T-cell (primary cell): Measurements from ENCODE around the gene DUOX2. TPM values are rescaled to one million over a fixed set of nuclear protein-coding genes. Genes with fewer than 3 reads are reported as not detected.

Source experiments
- ATAC-seq, 4 experiments: fragments of 200-7000 bp in 3 of 4; fragments of 150-1000 bp in 1 of 4; cut with Tn5 transposase; replicated peaks in 1 of 4; 1 replicate in 3 of 4; 2 replicates in 1 of 4; pipeline ENCODE4 v1.10.0; 2021; ENCODE audit warnings: moderate library complexity in 3 of 4, mild to moderate bottlenecking in 2 of 4, moderate number of reproducible peaks in 1 of 4
- CTCF ChIA-PET, 2 donors: fragments of 300-600 bp; sonication (Branson Sonifier 250); formaldehyde crosslinking; loops; one replicate each; lab custom pipeline; 2022; ENCODE audit warnings: antibody characterized with exemption in 2 of 2; lab: Charles Lee
- POLR2A ChIA-PET, 2 donors: fragments of 300-600 bp; sonication (Branson Sonifier 250); formaldehyde crosslinking; loops; one replicate each; lab custom pipeline; 2022; ENCODE audit warnings: antibody characterized with exemption in 2 of 2; lab: Charles Lee
- DNase-seq, 35 experiments: peaks; one replicate each; pipeline versions ENCODE4 v3.0.0 to v3.0.0-alpha.2; 2013 to 2023
- H3K27ac ChIP-seq: one replicate; pipeline ENCODE4 v1.5.1; 2013; ENCODE audit warnings: low read length
- H3K27me3 ChIP-seq, 2 experiments: replicated peaks in 1 of 2; 1 replicate in 1 of 2; 2 replicates in 1 of 2; pipeline versions ENCODE4 v1.6.1 to v1.7.0; 2013; ENCODE audit warnings: low read length in 1 of 2, mixed read lengths in 1 of 2; ENCODE audit not compliant: control insufficient read depth in 2 of 2, insufficient read depth in 2 of 2; ENCODE audit errors: extremely low read depth in 1 of 2
- H3K36me3 ChIP-seq, 2 donors: 1 replicate in 1 of 2; 2 replicates in 1 of 2; pipeline versions ENCODE4 v1.6.1 to v1.7.0; 2013; ENCODE audit warnings: low read length in 1 of 2; ENCODE audit not compliant: control insufficient read depth in 2 of 2, insufficient read depth in 1 of 2; ENCODE audit errors: extremely low read depth in 1 of 2
- H3K4me1 ChIP-seq, 2 experiments: 1 replicate in 1 of 2; 2 replicates in 1 of 2; pipeline versions ENCODE4 v1.6.1 to v1.7.0; 2013; ENCODE audit warnings: low read length in 2 of 2, mixed read lengths in 1 of 2; ENCODE audit not compliant: insufficient read depth in 2 of 2, control insufficient read depth in 1 of 2; ENCODE audit errors: extremely low read depth in 1 of 2
- H3K4me3 ChIP-seq, 2 donors: 1 replicate in 1 of 2; 2 replicates in 1 of 2; pipeline versions ENCODE4 v1.5.1 to v1.7.0; 2013; ENCODE audit warnings: mild to moderate bottlenecking in 2 of 2, low read length in 1 of 2, moderate library complexity in 1 of 2; ENCODE audit not compliant: control insufficient read depth in 1 of 2; ENCODE audit errors: extremely low read depth in 1 of 2
- H3K9me3 ChIP-seq: 2 replicates; pipeline ENCODE4 v1.7.0; 2013
- H3K27ac Mint-ChIP-seq, 2 donors: one replicate each; pipeline ENCODE4 v1.8.0; 2020 to 2021; ENCODE audit warnings: mild to moderate bottlenecking in 2 of 2, mixed read lengths in 2 of 2
- H3K27me3 Mint-ChIP-seq, 2 donors: one replicate each; pipeline ENCODE4 v1.8.0; 2021 to 2022; ENCODE audit warnings: mixed read lengths in 2 of 2
- H3K36me3 Mint-ChIP-seq: one replicate; pipeline ENCODE4 v1.8.0; 2021; ENCODE audit warnings: mixed read lengths
- H3K4me1 Mint-ChIP-seq, 3 donors: one replicate each; pipeline ENCODE4 v1.8.0; 2020 to 2022; ENCODE audit warnings: mixed read lengths in 3 of 3, mild to moderate bottlenecking in 1 of 3
- H3K4me3 Mint-ChIP-seq, 3 donors: one replicate each; pipeline ENCODE4 v1.8.0; 2020 to 2022; ENCODE audit warnings: mild to moderate bottlenecking in 3 of 3, mixed read lengths in 3 of 3, moderate library complexity in 3 of 3
- H3K9me3 Mint-ChIP-seq, 3 donors: one replicate each; pipeline ENCODE4 v1.8.0; 2020 to 2022; ENCODE audit warnings: mixed read lengths in 3 of 3
- WGBS: methylation state at CpG from one replicate; pipeline ENCODE4 v1.1.5; 2013; ENCODE audit warnings: missing lambda C conversion rate; ENCODE audit not compliant: insufficient coverage; 5-methylcytosine and 5-hydroxymethylcytosine counted together
- total RNA-seq, 35 experiments: library from RNA in 6 of 35; stranded (reverse) in 6 of 35; fragments of 120-200 nt in 1 of 35; gene quantifications; one replicate each; pipeline versions ENCODE4 v1.2.1 to v1.2.4 and lab custom pipeline; 2013 to 2026

The DUOX2 gene
- total RNA-seq, 5 donors from 2014 or later (not counting 1 experiment from before 2014, with no cell fraction given), result 0.10 to 0.16 (median 0.12) TPM; not detected in 2

DNA sequence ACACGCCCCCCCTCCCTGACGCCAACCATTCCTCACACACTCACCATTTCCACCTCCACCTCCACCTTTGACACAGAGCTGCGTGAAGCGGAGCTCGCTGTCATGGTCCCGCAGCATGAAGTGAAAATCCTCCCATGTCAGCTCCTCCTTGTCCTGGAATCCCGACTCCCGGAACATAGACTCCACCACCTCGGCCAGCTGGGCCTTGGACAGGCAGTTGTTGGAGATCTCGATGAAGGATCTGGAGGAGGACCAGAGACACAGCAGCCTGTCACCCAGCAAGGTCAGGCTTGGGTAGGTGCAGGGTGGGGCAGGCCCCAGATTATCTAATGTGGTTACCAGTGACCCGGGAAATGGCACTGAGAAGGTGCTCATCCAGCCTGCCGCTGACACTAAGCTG is 12.2 kb downstream of the DUOX2 start:
- Histone ChIP-seq H3K9me3 (no peaks in the 10 kb centered on the region), H3K36me3 (no peaks in the 10 kb centered on the region), H3K4me3 (no peak overlapping the region), H3K27me3 (peaks cover 0 to 25% of the 10 kb centered on the region in 2 experiments), H3K4me1 (no peaks in the 10 kb centered on the region), H3K27ac (no peak overlapping the region)
- DNase-seq (no peak), ATAC-seq (no peak)
- Mint-ChIP-seq H3K27me3 (peaks cover 9 to 34% of the 10 kb centered on the region in 2 donors), H3K9me3 (no peaks in the 10 kb centered on the region), H3K4me1 (no peaks in the 10 kb centered on the region), H3K36me3 (no peaks in the 10 kb centered on the region), H3K27ac (no peak overlapping the region), H3K4me3 (no peak overlapping the region)
- ChIA-PET POLR2A (no interaction called here), CTCF (no interaction called here)
- 78% methylated on average over 9 of the region's 12 CpGs for WGBS

DNA sequence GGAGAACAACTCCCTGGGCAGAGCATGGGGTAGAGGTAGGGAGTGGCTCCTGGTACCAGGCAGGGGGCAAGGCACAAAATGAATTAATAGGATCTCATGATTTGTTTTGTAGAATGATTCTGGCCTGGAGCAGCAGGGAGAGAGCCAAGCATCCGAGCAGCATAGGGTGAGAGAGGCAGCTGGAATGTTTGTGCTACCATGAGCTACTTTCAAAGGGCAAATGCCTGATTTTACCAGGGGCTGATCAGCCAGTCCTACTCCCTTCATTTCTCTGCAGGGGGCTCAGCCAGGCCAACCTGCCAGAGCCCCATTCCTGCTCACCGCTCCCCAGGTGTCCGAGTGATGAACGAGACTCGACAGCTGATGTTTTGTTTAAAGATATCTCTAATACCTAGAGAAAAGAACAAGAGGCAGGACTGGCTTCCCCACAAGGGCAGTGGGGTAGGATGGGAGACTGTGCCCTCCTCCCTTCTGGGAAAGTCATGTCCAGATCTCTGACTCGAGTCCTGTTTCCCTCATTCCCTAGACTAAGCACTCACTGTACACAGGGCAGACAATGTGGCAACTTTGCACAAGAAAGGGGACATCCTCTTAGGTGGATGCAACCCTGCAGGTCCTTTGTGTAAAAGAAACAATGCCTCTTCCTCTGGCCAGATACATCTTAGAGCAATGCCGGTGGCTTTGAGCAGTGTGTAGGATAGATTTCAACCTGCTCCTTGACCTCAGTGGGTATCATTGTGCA is 12.9 kb downstream of the DUOX2 start:
- Mint-ChIP-seq H3K9me3 (no peaks in the 10 kb centered on the region), H3K36me3 (no peaks in the 10 kb centered on the region), H3K4me1 (no peaks in the 10 kb centered on the region), H3K27ac (no peak overlapping the region), H3K4me3 (no peak overlapping the region), H3K27me3 (peaks cover 5 to 29% of the 10 kb centered on the region in 2 donors)
- H3K4me3 ChIP-seq, result no peak overlapping the region
- H3K27me3 ChIP-seq, result peaks cover 0 to 19% of the 10 kb centered on the region in 2 experiments
- H3K27ac ChIP-seq, result no peak overlapping the region
- ATAC-seq (no peak), DNase-seq (no peak)
- H3K4me1 ChIP-seq, result no peaks in the 10 kb centered on the region
- ChIA-PET POLR2A (no interaction called here), CTCF (no interaction called here)
- H3K9me3 ChIP-seq, result no peaks in the 10 kb centered on the region
- 75% methylated on average over 1 of the region's 7 CpGs for whole genome bisulfite sequencing
- H3K36me3 ChIP-seq, result no peaks in the 10 kb centered on the region

DNA sequence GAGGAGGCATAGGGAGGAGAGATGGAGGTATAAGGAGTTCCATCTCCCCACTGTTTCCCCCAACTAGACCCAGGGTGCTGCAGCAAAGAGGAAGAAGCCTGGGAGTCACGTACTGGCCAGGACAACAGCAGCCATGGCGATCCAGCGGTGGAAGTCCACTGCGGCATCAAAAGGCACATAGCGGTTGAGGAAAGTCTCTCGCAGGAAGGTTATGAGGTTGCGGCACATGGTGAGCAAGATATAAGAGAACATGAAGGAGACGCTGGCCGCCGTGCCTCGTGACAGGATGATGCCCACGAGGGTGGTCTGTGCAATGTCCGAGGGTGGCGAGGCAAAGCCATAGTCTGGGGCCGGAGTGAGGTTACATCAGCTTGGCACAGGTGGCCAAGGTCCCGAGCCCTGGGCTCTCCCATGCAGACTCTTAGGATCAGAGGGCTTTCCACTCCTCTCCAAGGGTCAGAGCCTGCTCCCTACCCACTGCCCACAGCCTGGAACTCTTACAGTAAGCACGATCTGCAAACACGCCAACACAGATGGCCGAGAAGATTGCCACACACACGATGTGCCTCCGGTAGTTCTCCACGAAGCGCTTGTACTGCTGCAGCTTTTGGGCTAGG is 14.3 kb downstream of the DUOX2 start:
- no peaks in the 10 kb centered on the region for H3K36me3 Mint-ChIP-seq
- Histone ChIP-seq H3K4me3 (no peak overlapping the region), H3K4me1 (no peaks in the 10 kb centered on the region), H3K36me3 (no peaks in the 10 kb centered on the region), H3K27ac (no peak overlapping the region), H3K27me3 (peaks cover 0 to 12% of the 10 kb centered on the region in 2 experiments), H3K9me3 (no peaks in the 10 kb centered on the region)
- WGBS, result 80% methylated on average over 23 of the region's 23 CpGs
- ATAC-seq (no peak), DNase-seq (no peak)
- H3K9me3 Mint-ChIP-seq, result no peaks in the 10 kb centered on the region
- ChIA-PET POLR2A (no interaction called here), CTCF (no interaction called here)
- peaks cover 0 to 21% of the 10 kb centered on the region in 2 donors for H3K27me3 Mint-ChIP-seq
- no peaks in the 10 kb centered on the region for H3K4me1 Mint-ChIP-seq
- H3K27ac Mint-ChIP-seq, result no peak overlapping the region
- H3K4me3 Mint-ChIP-seq, result no peak overlapping the region

DNA sequence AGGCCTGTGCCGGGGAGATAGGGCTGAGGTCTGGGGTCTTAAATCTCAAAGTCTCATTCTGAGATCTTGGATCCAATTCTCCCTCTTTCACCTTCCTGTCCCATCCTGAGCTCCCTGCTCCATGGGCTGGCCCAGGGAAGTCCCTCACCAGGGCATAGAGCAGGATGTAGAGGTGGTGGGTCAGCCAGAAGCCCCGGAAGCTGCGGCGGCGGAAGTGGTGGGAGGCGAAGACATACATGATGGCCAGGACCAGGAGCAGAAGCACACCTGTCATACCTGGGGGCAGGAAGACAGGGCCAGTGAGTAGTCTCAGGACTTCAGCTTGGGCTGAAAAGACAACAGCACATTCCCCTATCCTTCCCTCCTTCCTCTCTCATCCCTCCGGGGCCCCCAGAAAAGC is 16.5 kb downstream of the DUOX2 start:
- H3K27me3 ChIP-seq, result peaks cover 0 to 12% of the 10 kb centered on the region in 2 experiments
- 98% methylated on average over 5 of the region's 7 CpGs for WGBS
- DNase-seq, result peak in 1 of 35 experiments; percentile 22
- POLR2A ChIA-PET, result no interaction called here
- CTCF ChIA-PET, result no interaction called here
- no peaks in the 10 kb centered on the region for H3K4me1 Mint-ChIP-seq
- no peak overlapping the region for H3K4me3 Mint-ChIP-seq
- H3K27ac Mint-ChIP-seq, result no peak overlapping the region
- H3K36me3 ChIP-seq, result no peaks in the 10 kb centered on the region
- no peak overlapping the region for H3K27ac ChIP-seq
- H3K4me1 ChIP-seq, result no peaks in the 10 kb centered on the region
- H3K9me3 Mint-ChIP-seq, result no peaks in the 10 kb centered on the region
- H3K4me3 ChIP-seq, result no peak overlapping the region
- H3K27me3 Mint-ChIP-seq, result peaks cover 5 to 10% of the 10 kb centered on the region in 2 donors
- ATAC-seq, result no peak
- no peaks in the 10 kb centered on the region for H3K9me3 ChIP-seq
- H3K36me3 Mint-ChIP-seq, result no peaks in the 10 kb centered on the region

DNA sequence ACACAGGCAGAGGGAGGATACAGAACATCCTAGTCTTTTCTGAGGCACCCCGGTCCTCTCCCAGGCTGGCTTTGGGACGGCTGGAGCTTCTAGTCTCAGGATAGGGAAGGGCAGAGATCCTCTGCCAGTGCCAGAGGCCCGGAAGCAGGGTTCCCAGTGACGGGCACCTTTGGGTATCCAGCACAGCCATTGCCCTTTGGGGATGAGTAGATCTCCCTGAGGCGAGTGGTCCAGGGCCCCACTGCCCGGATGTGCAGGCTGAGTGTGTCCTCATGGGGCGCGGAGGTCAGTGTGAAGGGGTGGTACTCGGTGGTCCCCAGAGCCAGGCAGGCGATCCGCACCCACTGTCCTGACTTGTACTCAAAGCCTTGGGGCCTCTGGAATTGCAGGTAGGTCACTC is 18.3 kb downstream of the DUOX2 start:
- Mint-ChIP-seq H3K4me1 (no peaks in the 10 kb centered on the region), H3K27me3 (peaks cover 8 to 17% of the 10 kb centered on the region in 2 donors), H3K9me3 (no peaks in the 10 kb centered on the region), H3K27ac (no peak overlapping the region), H3K4me3 (no peak overlapping the region), H3K36me3 (no peaks in the 10 kb centered on the region)
- Histone ChIP-seq H3K36me3 (no peaks in the 10 kb centered on the region), H3K9me3 (no peaks in the 10 kb centered on the region), H3K4me3 (no peak overlapping the region), H3K27ac (no peak overlapping the region), H3K4me1 (no peaks in the 10 kb centered on the region), H3K27me3 (peaks cover 0 to 11% of the 10 kb centered on the region in 2 experiments)
- WGBS, result 88% methylated on average over 9 of the region's 11 CpGs
- no peak for ATAC-seq
- CTCF ChIA-PET, result no interaction called here
- DNase-seq, result no peak
- POLR2A ChIA-PET, result no interaction called here

DNA sequence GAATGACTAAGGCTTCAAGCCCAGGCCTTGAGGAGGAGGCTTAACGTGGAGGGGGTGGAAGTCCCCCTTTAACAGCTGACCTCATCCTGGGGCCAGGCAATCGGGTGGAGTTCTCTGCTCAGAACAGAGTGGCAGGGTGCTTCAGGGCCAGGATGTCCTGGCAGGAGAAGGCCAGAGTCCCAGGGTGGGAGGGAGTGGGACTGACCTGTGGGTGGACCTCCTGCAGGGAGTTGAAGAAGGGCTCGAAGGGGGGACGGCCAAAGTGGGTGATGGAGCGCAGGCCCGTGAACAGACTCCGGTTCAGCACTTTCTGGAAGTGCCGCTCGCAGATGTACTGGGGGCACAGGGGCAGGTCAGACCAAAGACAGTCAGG is 19.6 kb downstream of the DUOX2 start:
- Histone ChIP-seq H3K4me1 (no peaks in the 10 kb centered on the region), H3K4me3 (no peak overlapping the region), H3K36me3 (no peaks in the 10 kb centered on the region), H3K27me3 (peaks cover 0 to 12% of the 10 kb centered on the region in 2 experiments), H3K9me3 (no peaks in the 10 kb centered on the region), H3K27ac (no peak overlapping the region)
- CTCF ChIA-PET, result interaction anchor here (0.7 kb wide), 2 partner anchors 12 to 56 kb away, joined by 3 to 5 read pairs; no protein-coding TSS in a partner anchor
- POLR2A ChIA-PET, result no interaction called here
- no peak overlapping the region for H3K27ac Mint-ChIP-seq
- 88% methylated on average over 9 of the region's 9 CpGs for WGBS
- H3K36me3 Mint-ChIP-seq, result no peaks in the 10 kb centered on the region
- no peaks in the 10 kb centered on the region for H3K4me1 Mint-ChIP-seq
- ATAC-seq, result no peak
- no peak overlapping the region for H3K4me3 Mint-ChIP-seq
- H3K27me3 Mint-ChIP-seq, result peaks cover 12 to 22% of the 10 kb centered on the region in 2 donors
- DNase-seq, result no peak
- no peaks in the 10 kb centered on the region for H3K9me3 Mint-ChIP-seq
